ENCODE data around the gene DNAJC1.

GRCh38 chr10:21975378-21975990, 28.0 kb downstream of the DNAJC1 start:
- TF ChIP-seq NR3C1 (CRISPR knock-in tag; conservative IDR thresholded peaks at IDR 0.05; ENCODE audit: low read depth) (no peak), CTCF (IDR thresholded peaks at IDR 0.05) (no peak), E2F1 (CRISPR knock-in tag; IDR thresholded peaks at IDR 0.05) (no peak), TEAD4 (CRISPR knock-in tag; IDR thresholded peaks at IDR 0.05) (no peak), USF2 (CRISPR knock-in tag; IDR thresholded peaks at IDR 0.05) (no peak), JUN (CRISPR knock-in tag; IDR thresholded peaks at IDR 0.05) (no peak), NFYB (CRISPR knock-in tag; conservative IDR thresholded peaks at IDR 0.05; ENCODE audit: low read depth) (no peak), CREB1 (CRISPR knock-in tag; IDR thresholded peaks at IDR 0.05) (no peak), ZNF121 (CRISPR knock-in tag; IDR thresholded peaks at IDR 0.05) (no peak), FOXP1 (CRISPR knock-in tag; IDR thresholded peaks at IDR 0.05; ENCODE audit: borderline replicate concordance) (no peak), E2F5 (CRISPR knock-in tag; IDR thresholded peaks at IDR 0.05) (no peak)
- TF ChIP-seq, protein P1, sequence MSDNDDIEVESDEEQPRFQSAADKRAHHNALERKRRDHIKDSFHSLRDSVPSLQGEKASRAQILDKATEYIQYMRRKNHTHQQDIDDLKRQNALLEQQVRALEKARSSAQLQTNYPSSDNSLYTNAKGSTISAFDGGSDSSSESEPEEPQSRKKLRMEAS (CRISPR knock-in tag; IDR thresholded peaks at IDR 0.05): no peak
- TF ChIP-seq, protein P2, sequence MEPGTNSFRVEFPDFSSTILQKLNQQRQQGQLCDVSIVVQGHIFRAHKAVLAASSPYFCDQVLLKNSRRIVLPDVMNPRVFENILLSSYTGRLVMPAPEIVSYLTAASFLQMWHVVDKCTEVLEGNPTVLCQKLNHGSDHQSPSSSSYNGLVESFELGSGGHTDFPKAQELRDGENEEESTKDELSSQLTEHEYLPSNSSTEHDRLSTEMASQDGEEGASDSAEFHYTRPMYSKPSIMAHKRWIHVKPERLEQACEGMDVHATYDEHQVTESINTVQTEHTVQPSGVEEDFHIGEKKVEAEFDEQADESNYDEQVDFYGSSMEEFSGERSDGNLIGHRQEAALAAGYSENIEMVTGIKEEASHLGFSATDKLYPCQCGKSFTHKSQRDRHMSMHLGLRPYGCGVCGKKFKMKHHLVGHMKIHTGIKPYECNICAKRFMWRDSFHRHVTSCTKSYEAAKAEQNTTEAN (CRISPR knock-in tag; IDR thresholded peaks at IDR 0.05): no peak
- TF ChIP-seq, protein P3, sequence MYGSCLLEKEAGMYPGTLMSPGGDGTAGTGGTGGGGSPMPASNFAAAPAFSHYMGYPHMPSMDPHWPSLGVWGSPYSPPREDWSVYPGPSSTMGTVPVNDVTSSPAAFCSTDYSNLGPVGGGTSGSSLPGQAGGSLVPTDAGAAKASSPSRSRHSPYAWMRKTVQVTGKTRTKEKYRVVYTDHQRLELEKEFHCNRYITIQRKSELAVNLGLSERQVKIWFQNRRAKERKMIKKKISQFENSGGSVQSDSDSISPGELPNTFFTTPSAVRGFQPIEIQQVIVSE (CRISPR knock-in tag; IDR thresholded peaks at IDR 0.05; ENCODE audit: borderline replicate concordance): no peak

All from WTC11 (cell line).